A673 (cell line): ENCODE measurements around the gene HS3ST3B1. TPM values are rescaled to one million over a fixed set of nuclear protein-coding genes. Genes with fewer than 3 reads are reported as not detected.

Experiments used
- BruUV-seq: library from RNA; stranded (reverse); fragments of 400-500 nt; replicated peaks from 2 replicates; lab custom pipeline; 2021; lab: Mats Ljungman, UMichigan
- CTCF ChIA-PET: fragments of 300-600 bp; sonication (Branson Sonifier 250); formaldehyde crosslinking; loops from one replicate; lab custom pipeline; 2022; ENCODE audit warnings: antibody characterized with exemption; lab: Charles Lee
- POLR2A ChIA-PET: fragments of 300-600 bp; sonication (Branson Sonifier 250); formaldehyde crosslinking; loops from one replicate; lab custom pipeline; 2022; ENCODE audit warnings: antibody characterized with exemption; ENCODE audit not compliant: low non-redundant PET; lab: Charles Lee
- DNase-seq: peaks from one replicate; pipeline ENCODE4 v3.0.0-alpha.2; 2015; ENCODE audit warnings: low spot score
- H3K27ac ChIP-seq: fragments of 200-600 bp; sonication (generic); 2 replicates; pipeline ENCODE4 v1.5.1; 2016; ENCODE audit warnings: mixed run types, low read depth, mild to moderate bottlenecking, mixed read lengths, antibody characterized with exemption, low read length; ENCODE audit not compliant: poor library complexity, severe bottlenecking
- H3K27me3 ChIP-seq: fragments of 200-600 bp; sonication (generic); replicated peaks from 2 replicates; pipeline ENCODE4 v1.6.1; 2017; ENCODE audit warnings: mixed run types, low read depth, mild to moderate bottlenecking, mixed read lengths, antibody characterized with exemption, low read length; ENCODE audit not compliant: insufficient read depth, poor library complexity
- H3K36me3 ChIP-seq: fragments of 200-600 bp; sonication (generic); 2 replicates; pipeline ENCODE4 v1.6.1; 2016; ENCODE audit warnings: mixed run types, mild to moderate bottlenecking, mixed read lengths, antibody characterized with exemption, low read length; ENCODE audit not compliant: insufficient read depth, poor library complexity, severe bottlenecking
- H3K4me1 ChIP-seq: fragments of 200-600 bp; sonication (generic); 2 replicates; pipeline ENCODE4 v1.6.1; 2017; ENCODE audit warnings: mixed run types, mild to moderate bottlenecking, mixed read lengths, antibody characterized with exemption, low read length; ENCODE audit not compliant: insufficient read depth, poor library complexity, severe bottlenecking
- H3K4me3 ChIP-seq: fragments of 200-600 bp; sonication (generic); 2 replicates; pipeline ENCODE4 v1.5.1; 2016; ENCODE audit warnings: low read depth, mixed run types, mild to moderate bottlenecking, mixed read lengths, low read length; ENCODE audit not compliant: poor library complexity, severe bottlenecking
- H3K9me3 ChIP-seq: fragments of 200-600 bp; sonication (generic); 2 replicates; pipeline ENCODE4 v1.6.1; 2016; ENCODE audit warnings: mixed run types, low read depth, mild to moderate bottlenecking, mixed read lengths, antibody characterized with exemption, low read length; ENCODE audit not compliant: poor library complexity, severe bottlenecking
- CTCF ChIP-seq: fragments of 300-800, 200-600 bp; sonication (generic); conservative IDR thresholded peaks from 2 replicates; pipeline ENCODE4 v1.5.1; 2017; ENCODE audit warnings: low read depth, mild to moderate bottlenecking, antibody characterized with exemption, low read length, moderate library complexity, mixed read lengths
- EZH2 ChIP-seq: fragments of 200-600 bp; sonication (generic); IDR thresholded peaks from 2 replicates; pipeline ENCODE4 v1.6.1; 2017; ENCODE audit warnings: borderline replicate concordance, low read depth, mild to moderate bottlenecking, mixed read lengths, antibody characterized with exemption, low read length; ENCODE audit not compliant: poor library complexity, severe bottlenecking
- intact Hi-C: fragments of 100-400 bp; cut with micrococcal nuclease; formaldehyde crosslinking; loops from one replicate; pipeline ENCODE4 v1.10.0; 2022; ENCODE audit not compliant: unreplicated experiment
- total RNA-seq: library from RNA; stranded (reverse); gene quantifications from 2 replicates; pipeline ENCODE4 v1.2.3, GENCODE V29; 2021

HS3ST3B1 gene
- total RNA-seq, 1 experiment from 2014 or later = not detected

DNA sequence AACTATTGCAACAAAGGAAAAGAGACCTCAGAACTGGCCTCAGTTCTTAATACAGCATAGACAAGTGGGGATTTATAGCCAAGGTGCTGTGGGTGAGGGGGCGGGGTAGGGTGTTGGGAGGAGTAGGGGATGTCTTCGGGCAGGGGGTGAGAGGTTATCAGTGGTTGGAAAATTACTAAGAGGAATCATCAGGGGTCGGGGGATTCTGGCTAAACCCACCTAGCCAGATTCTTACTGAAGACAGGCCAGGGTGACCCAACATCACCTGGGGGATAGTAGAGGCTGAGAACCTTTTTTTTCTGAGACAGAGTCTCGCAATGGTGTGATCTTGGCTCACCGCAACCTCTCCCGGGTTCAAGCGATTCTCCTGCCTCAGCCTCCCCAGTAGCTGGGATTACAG is 32.6 kb downstream of the HS3ST3B1 start:
- CTCF ChIA-PET = no interaction called here
- Histone ChIP-seq H3K27ac (no peak overlapping the region), H3K27me3 (no peaks in the 10 kb centered on the region), H3K4me3 (no peak overlapping the region), H3K9me3 (no peaks in the 10 kb centered on the region), H3K36me3 (no peaks in the 10 kb centered on the region), H3K4me1 (no peaks in the 10 kb centered on the region)
- TF ChIP-seq CTCF (no peak), EZH2 (no peak)
- POLR2A ChIA-PET = no interaction called here
- BruUV-seq = no TSS peak
- DNase-seq = no peak
- intact Hi-C loops = no loop called here

DNA sequence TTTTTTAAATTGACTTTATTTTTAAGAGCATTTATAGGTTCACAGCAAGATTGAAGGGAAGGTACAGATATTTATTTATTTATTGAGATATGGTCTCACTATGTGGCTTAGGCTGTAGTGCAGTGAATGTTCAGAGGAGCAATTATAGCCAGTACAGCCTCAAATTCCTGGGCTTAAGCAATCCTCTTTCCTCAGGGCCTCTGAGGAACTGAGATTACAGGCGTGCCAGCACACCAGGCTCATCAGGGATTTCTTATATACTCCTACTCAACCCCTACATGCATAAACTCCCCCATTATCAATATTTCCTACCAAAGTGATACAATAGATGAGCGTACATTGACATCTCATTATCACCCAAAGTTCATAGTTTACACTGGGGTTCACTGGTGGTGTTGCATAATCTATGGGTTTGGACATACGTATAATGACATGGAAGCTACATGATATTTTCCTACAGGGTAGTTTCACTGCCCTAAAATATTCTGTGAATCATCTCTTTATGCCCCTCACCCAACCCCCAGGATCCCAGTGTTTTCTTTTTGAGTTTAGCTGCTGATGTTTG is 33.5 kb downstream of the HS3ST3B1 start:
- H3K36me3 ChIP-seq = no peaks in the 10 kb centered on the region
- H3K9me3 ChIP-seq = no peaks in the 10 kb centered on the region
- intact Hi-C loops = no loop called here
- POLR2A ChIA-PET = no interaction called here
- no peak overlapping the region for H3K4me3 ChIP-seq
- no peaks in the 10 kb centered on the region for H3K27me3 ChIP-seq
- TF ChIP-seq EZH2 = no peak
- TF ChIP-seq CTCF = no peak
- no peak for DNase-seq
- no peak overlapping the region for H3K27ac ChIP-seq
- BruUV-seq = no TSS peak
- no peaks in the 10 kb centered on the region for H3K4me1 ChIP-seq
- CTCF ChIA-PET = no interaction called here

DNA sequence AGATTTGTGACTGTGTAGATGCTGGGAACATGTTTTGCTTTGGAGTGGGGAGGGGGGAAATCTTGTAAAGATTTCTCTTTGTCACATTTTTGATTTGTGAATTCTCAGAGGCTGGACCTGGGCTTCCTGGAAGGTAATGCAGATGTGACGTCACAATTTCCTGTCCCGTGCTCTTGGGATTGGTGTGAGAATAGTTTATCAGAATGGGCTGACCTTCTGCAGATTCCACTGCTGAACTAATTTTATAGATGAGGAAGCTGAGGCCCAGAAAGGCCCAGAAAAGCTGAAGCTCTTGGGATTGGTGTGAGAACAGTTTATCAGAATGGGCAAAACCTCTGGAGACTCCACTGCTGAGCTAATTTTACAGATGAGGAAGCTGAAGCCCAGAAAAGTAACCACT is 34.0 kb downstream of the HS3ST3B1 start:
- ChIA-PET CTCF (no interaction called here), POLR2A (no interaction called here)
- intact Hi-C loops = no loop called here
- no peaks in the 10 kb centered on the region for H3K9me3 ChIP-seq
- H3K36me3 ChIP-seq = no peaks in the 10 kb centered on the region
- no peaks in the 10 kb centered on the region for H3K27me3 ChIP-seq
- TF ChIP-seq CTCF (no peak), EZH2 (no peak)
- no peak overlapping the region for H3K27ac ChIP-seq
- DNase-seq = no peak
- no peak overlapping the region for H3K4me3 ChIP-seq
- H3K4me1 ChIP-seq = no peaks in the 10 kb centered on the region
- BruUV-seq = no TSS peak
